LNCaP clone FGC (cell line): ENCODE data around the gene PRKCG.
"Not testable (repeated sequence)": the region's sequence is repeated elsewhere in the genome, so short reads cannot be mapped to it uniquely, and the experiment has no call there.

Experiments
- DNase-seq: peaks from one replicate; pipeline ENCODE4 v3.0.0-alpha.2; 2011; ENCODE audit warnings: low read depth
- H3K4me3 ChIP-seq: 2 replicates; pipeline ENCODE4 v1.5.1; 2011; ENCODE audit warnings: mild to moderate bottlenecking, low read depth, low read length, control low read depth
- TF ChIP-seq, protein P1 (sequence below): IDR thresholded peaks from 2 replicates; pipeline ENCODE4 v1.5.1; 2012; ENCODE audit warnings: mild to moderate bottlenecking; ENCODE audit not compliant: control insufficient read depth, insufficient read depth; ENCODE audit errors: extremely low read depth

Gene PRKCG

GRCh38 chr19:53945998-53946397, 64.0 kb downstream of the PRKCG start:
- TF ChIP-seq, protein P1, sequence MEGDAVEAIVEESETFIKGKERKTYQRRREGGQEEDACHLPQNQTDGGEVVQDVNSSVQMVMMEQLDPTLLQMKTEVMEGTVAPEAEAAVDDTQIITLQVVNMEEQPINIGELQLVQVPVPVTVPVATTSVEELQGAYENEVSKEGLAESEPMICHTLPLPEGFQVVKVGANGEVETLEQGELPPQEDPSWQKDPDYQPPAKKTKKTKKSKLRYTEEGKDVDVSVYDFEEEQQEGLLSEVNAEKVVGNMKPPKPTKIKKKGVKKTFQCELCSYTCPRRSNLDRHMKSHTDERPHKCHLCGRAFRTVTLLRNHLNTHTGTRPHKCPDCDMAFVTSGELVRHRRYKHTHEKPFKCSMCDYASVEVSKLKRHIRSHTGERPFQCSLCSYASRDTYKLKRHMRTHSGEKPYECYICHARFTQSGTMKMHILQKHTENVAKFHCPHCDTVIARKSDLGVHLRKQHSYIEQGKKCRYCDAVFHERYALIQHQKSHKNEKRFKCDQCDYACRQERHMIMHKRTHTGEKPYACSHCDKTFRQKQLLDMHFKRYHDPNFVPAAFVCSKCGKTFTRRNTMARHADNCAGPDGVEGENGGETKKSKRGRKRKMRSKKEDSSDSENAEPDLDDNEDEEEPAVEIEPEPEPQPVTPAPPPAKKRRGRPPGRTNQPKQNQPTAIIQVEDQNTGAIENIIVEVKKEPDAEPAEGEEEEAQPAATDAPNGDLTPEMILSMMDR, result no peak
- no peak overlapping the region for H3K4me3 ChIP-seq
- DNase-seq, result no peak

GRCh38 chr19:53947624-53948023, 65.6 kb downstream of the PRKCG start:
- TF ChIP-seq, protein P1, result no peak
- DNase-seq, result no peak
- H3K4me3 ChIP-seq, result no peak overlapping the region

DNA sequence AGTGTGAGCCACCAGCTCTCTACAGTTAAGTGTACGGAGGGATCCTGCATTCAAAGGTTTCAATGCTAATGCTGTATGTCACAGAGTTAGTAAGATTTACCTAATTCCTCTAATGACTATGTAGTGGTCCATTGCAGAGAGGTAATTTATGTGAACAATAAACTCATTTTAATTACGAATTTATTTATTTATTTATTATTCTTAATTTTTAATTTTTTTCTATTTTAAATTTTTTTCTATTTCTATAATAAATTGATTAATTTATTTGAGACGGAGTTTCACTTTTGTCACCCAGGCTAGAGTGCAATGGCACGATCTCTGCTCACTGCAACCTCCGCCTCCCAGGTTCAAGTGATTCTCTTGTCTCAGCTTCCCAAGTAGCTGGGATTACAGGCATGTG, 66.6 kb downstream of the PRKCG start:
- not testable (repeated sequence) for DNase-seq, H3K4me3 ChIP-seq

DNA sequence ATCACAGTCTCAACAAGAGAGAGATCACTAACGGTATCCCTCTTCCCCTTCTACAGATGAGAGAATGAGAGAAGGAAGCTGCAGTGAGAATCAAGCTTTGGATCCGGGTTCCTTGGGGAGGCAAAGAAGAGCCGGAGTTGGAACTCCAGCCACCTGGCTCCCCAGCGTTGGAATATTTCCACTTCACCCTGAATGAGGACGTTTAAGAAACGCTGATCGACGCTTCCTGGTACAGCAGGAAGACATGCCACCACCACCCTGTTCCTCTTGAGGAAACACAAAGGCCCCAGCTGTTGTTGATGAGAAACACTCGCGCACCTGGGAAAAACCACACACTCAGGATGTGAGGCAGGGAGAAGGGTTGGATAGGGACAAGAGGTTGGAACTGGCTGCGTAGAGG, 69.4 kb downstream of the PRKCG start:
- no peak for DNase-seq
- TF ChIP-seq, protein P1, result no peak
- no peak overlapping the region for H3K4me3 ChIP-seq

DNA sequence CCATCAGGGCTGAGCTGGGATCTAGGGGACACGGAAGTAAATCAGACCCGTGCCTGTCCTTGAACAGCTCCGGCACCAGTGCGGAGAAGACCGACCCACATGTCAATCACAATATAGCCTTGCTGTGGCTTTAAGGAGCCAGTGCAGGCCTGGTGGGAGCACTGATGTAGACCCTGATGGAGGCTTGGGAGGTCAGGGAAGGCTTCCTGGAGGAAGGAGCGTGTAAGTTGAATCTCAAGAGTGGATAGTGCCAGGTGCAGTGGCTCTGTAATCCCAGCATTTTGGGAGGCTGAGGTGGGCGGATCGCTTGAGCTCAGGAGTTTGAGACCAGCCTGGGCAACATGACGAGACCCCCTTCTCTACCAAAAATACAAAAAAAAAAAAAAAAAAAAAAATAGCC, 70.0 kb downstream of the PRKCG start:
- no peak overlapping the region for H3K4me3 ChIP-seq
- no peak for DNase-seq
- TF ChIP-seq, protein P1, result no peak

DNA sequence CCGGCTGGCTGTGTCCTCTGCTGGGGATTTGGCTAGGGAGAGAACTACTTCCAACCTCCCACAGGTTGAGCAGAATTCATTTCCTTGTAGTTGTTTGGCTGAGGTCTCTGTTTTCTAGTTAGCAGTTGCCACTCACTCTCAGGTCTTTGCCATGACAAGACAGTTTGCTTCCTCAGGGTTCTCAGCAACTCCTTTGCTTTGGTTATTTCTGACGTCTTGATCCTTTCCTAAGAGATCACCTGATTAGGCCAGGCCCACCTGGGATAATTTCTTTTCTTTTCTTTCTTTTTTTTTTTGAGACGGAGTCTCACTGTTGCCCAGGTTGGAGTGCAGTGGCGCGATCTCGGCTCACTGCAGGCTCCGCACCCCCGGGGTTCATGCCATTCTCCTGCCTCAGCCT, 71.4 kb downstream of the PRKCG start:
- H3K4me3 ChIP-seq, result no peak overlapping the region
- TF ChIP-seq, protein P1, result no peak
- no peak for DNase-seq
